Activated CD4-positive, alpha-beta T cell treated with anti-CD3 and anti-CD28 coated beads, Interleukin-2, amount 50 U/mL, for 16 hours (primary cell): ENCODE data around the gene CPTP.

ENCODE experiments used
- DNase-seq: peaks from one replicate; pipeline ENCODE4 v3.0.0-alpha.2; 2020

CPTP gene

DNA sequence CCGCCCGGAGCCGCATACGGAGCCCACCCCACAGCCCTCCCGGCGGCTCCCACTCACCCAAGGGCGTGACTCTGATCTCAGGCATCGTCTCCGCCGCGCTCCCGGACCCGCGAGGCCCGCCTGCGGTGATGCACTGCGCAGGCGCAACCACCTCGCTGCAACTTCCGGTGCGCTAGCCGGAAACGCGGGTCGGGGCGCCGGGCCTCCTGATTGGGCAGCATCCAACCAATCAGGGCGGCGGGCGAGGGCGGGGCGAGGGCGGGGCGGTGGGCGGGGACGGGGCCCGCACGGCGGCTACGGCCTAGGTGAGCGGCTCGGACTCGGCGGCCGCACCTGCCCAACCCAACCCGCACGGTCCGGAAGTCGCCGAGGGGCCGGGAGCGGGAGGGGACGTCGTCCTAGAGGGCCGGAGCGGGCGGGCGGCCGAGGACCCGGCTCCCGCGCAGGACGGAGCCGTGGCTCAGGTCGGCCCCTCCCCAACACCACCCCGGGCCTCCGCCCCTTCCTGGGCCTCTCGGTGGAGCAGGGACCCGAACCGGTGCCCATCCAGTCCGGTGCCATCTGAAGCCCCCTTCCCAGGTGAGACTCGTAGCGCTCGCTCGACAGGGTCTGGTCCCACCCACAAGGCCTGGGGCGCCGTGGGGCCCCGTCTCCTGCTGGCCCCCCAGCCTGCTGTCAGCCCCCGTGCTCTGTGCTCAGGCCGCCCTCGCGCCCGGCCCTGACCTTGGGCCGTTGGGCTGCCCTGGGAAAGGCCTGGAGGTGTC is at the start of gene CPTP, which contains the start of gene INTS11:
Gene CPTP (plus strand): TSS at position 279 of the 764 bp plus-strand sequence. CDS start 2,109 bp downstream, outside the sequence.
Gene INTS11 (minus strand): TSS at position 137 of the 764 bp plus-strand sequence. CDS start 52 bp downstream, at position 85.
- DNase-seq = peak; percentile 97

DNA sequence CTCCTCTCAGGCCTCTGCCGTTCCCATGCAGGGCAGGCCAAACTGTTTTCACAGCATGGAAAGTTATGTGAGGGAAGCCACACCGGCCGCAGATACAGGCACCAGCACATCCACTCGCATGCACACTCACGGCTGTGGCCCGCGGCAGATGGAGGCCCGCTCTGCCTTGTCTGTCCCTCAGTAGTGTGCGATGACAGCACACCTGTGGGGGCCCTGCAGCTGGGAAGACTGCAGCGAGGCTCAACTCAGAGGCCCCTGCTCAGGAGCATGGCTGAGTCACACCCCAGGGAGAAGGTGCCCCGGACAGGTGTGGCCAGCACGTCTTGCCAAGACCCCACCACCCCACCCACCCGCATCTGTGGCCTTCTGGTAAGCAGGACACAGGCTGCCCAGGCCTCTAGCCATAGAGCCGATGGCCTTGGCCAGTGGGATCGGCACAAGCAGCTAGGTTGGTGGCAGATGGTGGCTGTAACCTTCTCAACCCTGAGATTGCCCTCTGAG is 49.6 kb upstream of the CPTP start:
- DNase-seq = no peak

DNA sequence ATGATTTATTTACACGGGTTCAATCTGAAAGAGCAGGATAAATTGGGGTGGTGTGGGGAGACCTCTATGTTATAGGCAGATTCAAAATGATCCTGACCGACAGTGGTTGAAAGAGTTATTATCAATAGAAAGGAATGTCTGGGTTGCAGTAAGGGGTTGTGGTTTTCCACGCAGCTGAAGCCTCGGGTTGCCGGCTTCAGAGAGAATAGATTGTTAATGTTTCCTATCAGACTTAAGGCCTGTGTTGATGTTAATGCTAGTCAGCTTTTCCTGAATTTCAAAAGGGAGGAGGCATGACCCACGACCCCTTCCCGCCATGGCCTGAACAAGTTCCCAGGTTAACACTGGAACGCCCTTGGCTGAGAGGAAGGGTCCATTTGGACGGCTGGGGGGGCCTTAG is 48.8 kb upstream of the CPTP start:
- DNase-seq = no peak

DNA sequence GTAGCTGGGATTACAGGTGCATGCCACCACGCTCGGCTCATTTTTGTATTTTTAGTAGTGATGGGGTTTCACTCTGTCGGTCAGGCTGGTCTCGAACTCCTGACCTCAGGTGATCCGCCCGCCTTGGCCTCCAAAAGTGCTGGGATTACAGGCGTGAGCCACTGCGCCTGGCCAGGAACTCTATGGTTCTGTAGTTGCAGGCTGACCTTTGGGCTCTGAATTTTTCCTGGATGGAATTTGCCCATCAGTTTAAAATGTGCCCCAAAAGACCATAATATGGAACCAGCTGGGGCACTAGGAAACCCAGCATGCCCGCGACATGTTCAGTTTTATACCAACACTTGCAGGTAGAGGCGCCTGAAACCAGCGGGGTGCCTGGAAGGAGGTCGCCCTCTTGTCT is 46.0 kb upstream of the CPTP start:
- DNase-seq = no peak

DNA sequence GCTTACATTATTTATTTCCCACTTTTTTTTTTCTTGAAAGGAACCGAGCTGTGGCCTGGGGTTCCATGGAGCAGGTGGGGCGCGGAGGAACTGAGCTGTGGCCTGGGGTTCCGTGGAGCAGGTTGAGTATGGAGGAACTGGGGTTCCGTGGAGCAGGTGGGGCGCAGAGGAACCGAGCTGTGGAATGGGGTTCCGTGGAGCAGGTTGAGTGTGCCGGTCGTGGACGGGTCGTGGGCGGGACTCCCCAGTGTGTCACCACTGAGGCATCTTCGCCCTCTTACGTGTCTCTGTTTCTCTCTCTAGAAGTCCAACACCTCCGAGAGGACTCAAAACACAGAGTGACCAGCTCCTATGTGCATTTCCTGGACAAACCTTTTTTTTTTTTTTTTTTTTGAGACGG is 45.6 kb upstream of the CPTP start:
- no peak for DNase-seq

DNA sequence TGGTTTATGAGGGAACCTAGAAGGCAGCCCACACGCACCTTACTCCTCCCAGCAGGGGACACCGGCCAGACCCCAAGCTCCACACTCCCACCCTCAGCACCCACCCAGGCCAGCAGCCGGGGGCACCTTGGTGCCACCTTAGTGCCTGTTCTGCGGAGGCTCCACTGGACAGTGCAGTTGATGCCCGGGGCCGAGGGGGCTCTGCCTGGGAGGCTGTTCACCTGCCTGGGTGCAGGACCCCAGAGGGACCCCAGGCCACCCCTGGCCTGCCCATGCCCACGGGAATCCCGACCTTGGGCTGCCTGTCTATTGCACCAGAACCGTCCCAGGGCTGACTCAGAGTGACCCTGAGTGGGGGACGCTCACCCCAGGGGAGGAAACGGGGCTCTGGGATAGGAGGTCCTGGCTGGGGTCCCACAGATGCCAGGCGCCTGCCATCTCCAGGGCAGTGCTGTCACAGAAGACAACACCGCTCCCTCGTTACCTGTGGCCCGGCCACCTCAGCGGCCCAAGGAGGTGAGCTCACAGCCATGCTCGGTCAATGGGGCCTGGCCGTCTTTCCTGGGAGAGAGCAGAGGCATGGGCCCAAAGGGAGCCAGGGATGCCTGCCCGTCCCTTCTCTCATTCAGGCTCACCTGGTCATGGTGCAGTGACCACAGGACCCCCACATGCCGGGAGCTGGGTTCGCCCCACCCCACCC is 43.7 kb upstream of the CPTP start:
- DNase-seq = no peak

DNA sequence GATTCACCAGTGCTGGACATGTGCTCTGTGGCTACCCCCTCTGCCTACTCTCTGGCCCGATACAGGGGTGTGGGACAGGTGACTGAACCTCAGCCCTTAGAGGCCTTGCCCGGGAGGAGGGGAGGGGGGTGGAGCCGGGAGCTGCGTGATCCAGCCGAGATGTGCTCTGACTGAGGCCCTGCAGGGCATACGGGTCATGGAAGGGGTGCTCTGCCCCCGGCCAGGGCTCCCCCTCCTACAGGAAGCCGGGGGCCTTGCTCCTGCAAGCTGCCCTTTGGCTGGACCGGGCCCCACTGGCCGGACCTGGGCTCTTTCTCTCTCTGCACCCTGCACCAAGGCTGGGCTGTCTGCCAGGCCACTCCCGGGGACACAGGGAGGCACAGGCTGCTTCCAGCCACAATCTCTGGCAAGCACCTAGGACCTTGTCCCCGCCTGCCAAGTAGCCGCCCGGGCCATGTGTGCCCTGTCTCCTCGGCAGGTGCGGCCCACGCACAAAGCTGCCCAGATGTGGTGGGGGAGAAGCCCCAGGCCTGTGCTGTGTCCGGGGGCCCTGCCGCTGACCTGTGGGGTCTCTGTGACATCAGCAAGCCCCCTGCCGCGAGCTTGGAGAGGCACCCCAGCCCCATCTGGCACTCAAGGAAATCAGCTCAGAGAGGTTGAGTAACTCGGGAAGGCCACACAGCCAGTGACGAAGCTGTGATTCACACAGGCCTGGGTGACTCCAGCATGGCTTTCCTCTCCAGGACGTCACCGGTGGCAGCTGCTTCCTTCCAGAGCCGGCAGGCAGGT is 42.9 kb upstream of the CPTP start:
- DNase-seq = no peak

DNA sequence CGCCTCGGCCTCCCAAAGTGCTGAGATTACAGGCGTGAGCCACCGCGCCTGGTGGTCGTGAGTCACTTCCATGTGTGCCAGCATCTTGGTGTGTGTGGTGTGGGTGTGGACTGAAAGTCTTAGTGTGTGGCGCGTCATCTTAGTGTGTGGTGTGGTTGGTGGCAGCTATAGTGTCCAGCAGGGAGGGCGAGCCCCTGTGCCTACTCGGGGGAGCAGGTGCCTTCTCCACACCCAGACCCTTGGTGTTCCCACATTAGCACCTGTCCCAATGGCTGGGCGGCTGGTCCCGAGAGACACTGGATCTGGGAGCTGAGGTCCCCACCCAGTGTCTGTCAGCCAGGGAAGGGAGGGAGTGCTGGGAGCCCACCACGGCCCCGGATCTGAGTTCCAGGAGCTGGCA is 41.6 kb upstream of the CPTP start:
- no peak for DNase-seq

DNA sequence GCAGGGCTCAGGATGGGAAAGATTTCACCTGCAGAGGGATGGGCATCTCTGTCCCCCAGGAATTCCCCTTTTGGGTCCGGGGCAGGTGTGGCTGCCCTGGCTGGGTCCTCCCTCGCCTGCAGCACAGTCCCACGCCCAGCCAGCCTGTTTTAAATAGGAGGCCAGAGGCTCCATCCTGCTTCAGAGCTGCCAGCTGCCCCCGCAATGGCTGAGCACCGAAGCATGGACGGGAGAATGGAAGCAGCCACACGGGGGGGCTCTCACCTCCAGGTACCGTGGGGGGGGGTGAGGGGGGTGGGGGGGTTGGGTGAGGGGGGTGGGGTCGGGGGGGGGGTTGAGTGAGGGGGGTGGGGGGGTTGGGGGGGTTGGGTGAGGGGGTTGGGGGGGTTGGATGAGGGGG is 40.8 kb upstream of the CPTP start:
- no peak for DNase-seq

DNA sequence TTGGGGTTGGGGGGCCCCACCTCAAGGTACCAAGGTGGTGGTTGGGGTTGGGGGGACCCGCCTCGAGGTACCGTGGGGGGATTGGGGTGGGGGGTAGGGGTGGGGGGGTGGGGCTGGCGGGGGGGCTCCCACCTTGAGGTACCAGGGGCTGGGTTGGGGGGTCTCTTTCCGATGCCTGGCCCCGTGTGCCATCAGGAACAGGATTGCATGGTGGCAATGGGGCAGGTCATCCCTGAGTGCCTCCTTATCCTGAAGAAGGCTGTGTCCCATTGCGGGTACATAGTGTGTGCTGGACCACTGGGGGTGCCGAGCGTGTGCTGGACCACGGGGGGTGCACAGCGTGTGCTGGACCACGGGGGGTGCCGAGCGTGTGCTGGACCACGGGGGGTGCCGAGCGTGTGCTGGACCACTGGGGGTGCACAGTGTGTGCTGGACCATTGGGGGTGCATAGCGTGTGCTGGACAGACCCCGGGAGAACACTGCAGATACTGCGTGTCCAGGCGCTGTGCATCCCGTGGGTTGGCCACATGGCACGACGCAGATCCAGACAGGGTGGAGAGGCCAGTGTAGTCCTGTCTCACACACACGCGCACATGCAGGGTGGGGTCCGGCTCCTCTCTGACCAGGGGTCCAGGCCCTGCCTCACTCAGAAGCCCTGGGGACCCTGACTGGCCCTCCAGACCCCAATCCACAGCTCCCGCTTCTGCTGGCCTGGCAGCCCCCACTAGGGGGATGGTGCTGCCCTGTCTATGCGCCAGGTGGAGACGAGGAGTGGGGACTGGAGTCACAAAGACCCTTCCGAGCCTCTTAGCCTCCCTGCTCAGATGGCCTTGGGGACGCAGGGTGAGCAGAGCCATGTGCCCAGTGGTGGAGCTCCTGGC is 40.1 kb upstream of the CPTP start:
- DNase-seq = no peak

DNA sequence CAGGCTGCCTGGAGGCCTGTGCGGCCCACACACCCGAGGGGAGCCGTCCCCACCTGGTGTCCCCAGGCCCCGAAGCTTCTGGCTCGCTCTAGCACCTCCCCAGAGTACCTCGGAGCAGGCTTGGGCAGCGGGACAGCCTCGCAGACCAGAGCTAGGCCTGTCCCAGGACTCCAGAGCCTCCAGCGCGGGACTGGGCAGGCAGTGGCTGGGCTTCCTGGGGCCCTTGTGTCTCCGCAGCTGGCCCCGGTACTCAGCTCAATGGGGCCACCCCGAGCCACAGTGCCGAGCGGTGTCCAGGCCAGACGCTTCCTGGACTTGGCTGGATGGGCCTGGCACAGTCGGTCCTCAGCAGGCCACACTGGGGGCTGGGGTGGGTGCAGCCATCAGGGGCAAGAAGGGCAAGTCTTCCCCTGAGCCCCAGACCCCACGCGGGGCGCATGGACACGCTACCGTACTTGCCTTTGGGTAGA is 39.5 kb upstream of the CPTP start:
- no peak for DNase-seq

DNA sequence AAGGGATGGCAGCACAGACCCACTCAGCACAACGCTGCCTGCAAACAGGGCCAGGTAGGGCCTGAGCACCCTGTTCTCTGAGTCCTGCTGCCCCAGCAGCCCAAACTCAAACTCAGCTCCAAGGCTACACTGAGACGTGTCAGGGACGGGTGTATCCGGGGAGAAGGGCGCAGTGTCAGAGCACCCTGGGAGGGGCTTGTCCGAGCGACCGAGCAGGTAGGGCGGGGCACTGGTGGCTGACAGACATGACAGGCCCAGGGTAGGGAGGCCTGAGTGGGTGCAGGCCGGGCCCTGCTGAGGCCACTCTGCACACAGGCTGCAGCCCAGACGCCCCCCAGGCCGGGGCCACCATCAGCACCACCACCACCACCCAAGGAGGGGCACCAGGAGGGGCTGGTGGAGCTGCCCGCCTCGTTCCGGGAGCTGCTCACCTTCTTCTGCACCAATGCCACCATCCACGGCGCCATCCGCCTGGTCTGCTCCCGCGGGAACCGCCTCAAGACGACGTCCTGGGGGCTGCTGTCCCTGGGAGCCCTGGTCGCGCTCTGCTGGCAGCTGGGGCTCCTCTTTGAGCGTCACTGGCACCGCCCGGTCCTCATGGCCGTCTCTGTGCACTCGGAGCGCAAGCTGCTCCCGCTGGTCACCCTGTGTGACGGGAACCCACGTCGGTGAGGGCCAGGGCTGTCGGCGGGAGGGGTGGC is 38.8 kb upstream of the CPTP start:
- no peak for DNase-seq

DNA sequence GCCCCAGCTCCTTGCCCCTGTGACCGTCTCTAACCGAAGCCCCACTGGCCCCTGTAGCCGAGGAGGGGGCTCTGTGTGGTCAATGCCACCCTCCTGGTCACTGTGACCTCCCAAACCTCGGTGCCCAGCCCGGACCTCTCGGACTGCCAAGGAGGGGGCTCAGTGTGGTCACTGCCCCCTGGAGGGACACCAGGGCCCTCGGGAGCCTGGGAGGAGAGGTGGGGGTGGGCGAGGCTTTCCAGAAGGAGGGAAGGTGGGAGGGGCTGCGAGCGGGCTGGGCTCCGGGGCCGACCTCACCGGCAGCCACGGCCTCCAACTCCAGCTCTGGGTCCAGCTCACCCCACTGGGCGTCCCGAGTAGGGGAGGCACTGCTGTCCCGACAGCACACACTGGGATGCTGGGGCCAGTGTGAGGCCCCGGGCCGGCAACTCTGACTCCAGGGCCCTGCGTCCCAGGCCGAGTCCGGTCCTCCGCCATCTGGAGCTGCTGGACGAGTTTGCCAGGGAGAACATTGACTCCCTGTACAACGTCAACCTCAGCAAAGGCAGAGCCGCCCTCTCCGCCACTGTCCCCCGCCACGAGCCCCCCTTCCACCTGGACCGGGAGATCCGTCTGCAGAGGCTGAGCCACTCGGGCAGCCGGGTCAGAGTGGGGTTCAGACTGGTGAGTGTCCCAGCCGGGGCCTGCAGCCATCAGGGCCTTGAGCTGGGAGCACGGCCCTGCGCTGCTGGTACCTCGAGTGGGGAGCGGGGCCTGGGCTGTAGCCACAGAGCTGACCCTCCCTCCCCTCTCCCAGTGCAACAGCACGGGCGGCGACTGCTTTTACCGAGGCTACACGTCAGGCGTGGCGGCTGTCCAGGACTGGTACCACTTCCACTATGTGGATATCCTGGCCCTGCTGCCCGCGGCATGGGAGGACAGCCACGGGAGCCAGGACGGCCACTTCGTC is 38.0 kb upstream of the CPTP start:
- no peak for DNase-seq

DNA sequence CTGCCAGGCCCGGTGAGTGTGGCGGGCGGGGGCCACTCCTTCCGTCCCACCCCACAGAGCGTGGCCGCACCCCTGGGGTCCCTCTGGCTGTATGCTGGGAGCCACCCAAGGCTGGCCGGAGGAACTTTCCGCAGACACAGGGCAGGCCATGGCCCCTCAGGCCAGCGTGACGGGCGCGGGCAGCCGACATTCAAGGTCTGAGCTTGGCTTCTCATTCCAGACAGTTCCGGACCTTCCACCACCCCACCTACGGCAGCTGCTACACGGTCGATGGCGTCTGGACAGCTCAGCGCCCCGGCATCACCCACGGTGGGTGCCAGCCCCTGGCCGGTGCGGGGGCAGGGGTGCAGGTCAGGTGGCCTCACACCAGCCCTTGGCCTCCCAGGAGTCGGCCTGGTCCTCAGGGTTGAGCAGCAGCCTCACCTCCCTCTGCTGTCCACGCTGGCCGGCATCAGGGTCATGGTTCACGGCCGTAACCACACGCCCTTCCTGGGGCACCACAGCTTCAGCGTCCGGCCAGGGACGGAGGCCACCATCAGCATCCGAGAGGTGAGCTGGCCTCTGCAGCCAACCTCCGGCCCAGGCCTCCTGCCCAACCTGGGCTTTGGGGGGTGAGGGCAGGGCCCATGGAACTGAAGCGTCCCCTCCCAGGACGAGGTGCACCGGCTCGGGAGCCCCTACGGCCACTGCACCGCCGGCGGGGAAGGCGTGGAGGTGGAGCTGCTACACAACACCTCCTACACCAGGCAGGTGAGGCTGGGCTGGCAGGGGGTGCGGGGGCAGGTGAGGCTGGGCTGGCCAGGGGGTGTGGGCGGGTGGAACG is 37.1 kb upstream of the CPTP start:
- no peak for DNase-seq

DNA sequence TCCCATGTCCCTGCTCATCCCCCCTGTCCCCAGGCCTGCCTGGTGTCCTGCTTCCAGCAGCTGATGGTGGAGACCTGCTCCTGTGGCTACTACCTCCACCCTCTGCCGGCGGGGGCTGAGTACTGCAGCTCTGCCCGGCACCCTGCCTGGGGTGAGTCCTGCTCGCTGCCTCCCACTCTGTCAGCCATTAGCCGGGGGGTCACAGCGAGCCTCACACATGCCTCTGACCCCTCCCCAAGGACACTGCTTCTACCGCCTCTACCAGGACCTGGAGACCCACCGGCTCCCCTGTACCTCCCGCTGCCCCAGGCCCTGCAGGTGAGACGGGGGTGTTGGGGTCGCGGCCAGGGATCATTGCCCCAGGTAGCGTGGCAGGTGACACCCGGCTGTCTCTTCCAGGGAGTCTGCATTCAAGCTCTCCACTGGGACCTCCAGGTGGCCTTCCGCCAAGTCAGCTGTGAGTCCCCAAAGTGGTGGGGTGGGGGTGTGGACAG is 34.3 kb upstream of the CPTP start:
- DNase-seq = no peak

DNA sequence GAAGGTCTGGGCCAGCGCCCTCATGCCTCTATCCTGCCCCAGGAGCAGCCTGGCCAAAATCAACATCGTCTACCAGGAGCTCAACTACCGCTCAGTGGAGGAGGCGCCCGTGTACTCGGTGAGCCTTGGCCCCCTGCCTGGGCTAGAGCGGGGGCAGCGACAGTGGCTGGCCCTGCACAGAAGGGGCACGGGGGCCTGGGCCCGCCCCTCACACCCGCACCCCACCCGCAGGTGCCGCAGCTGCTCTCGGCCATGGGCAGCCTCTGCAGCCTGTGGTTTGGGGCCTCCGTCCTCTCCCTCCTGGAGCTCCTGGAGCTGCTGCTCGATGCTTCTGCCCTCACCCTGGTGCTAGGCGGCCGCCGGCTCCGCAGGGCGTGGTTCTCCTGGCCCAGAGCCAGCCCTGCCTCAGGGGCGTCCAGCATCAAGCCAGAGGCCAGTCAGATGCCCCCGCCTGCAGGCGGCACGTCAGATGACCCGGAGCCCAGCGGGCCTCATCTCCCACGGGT is 33.5 kb upstream of the CPTP start:
- DNase-seq = no peak

DNA sequence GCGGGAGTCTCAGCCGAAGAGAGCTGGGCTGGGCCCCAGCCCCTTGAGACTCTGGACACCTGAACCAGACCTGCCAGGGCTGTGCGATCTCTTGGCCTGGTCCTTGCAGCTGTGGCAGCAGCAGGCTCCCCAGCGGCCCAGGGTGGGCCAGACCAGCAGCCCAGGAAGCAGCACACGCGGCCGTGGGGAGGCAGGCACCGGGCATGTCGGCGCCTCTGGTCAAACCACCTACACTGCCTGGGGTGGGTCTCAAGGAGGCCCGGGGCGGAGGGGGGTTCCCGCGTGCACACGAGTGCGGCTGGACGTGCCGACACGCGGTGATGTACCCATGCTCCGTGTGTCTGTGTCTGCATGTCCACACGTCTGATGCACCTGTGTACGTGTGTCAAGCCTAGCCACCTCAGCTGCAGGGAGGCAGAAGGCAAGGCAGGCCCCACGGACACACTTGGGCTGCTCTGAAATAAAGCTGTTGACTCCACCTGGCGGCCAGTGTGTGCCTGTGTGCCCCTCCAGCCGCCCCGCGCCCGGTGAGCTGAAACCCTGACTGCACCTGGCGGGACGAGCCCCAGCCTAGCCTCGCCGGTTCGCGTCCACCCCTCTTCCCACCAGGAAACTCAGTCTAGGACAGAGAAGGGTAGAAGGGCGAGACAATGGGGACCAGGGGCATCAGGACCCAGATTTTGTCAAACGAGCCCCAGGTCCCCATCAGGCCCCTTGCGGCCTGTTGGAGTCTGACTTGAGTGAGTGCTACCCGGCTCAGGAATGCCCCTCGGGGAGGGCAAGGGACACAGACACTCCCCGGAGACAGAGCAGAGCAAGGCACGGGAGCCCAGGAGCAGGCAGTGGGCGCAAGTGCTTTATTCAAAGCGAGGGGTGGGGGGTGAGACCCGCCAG is 32.8 kb upstream of the CPTP start:
- DNase-seq = peak; percentile 42

DNA sequence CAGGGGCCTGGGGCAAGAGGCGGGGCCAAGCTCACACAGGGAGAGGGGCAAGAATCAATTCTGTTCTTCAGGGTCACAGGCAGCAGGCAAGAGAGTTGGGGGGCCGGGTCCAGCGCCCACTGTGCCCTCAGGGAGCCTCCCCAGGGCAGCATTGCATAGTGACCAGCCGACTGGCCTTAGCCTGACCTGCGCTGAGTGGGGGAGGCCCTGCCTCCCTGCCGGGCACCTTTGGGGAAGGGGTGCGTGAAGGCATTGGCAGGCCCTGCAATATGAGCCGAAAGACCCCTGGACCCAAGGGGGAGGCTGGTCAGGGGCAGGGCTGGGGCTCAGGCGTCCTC is 32.2 kb upstream of the CPTP start:
- DNase-seq = no peak
